Measurements from ENCODE around the gene MRPS16. TPM values are rescaled to one million over a fixed set of nuclear protein-coding genes. Genes with fewer than 3 reads are reported as not detected.

Gene MRPS16
- total RNA-seq, 1 donor from 2014 or later: 106 TPM

GRCh38 chr10:73281097-73281496 is 28.7 kb upstream of the MRPS16 start:
- H3K27me3 Mint-ChIP-seq (ENCODE audit: low read depth): no peaks in the 10 kb centered on the region
- no peak overlapping the region for H3K4me3 Mint-ChIP-seq
- no peaks in the 10 kb centered on the region for H3K36me3 Mint-ChIP-seq (ENCODE audit: low read depth)
- no peaks in the 10 kb centered on the region for H3K4me1 Mint-ChIP-seq
- DNase-seq (ENCODE audit: low read depth, low spot score): no peak
- TF ChIP-seq CTCF (conservative IDR thresholded peaks at IDR 0.05): no peak
- no peaks in the 10 kb centered on the region for H3K9me3 Mint-ChIP-seq
- no peak overlapping the region for H3K27ac Mint-ChIP-seq (ENCODE audit: unreplicated experiment)

GRCh38 chr10:73264423-73264822 is 12.0 kb upstream of the MRPS16 start:
- H3K9me3 Mint-ChIP-seq: no peaks in the 10 kb centered on the region
- no peaks in the 10 kb centered on the region for H3K4me1 Mint-ChIP-seq
- TF ChIP-seq CTCF (conservative IDR thresholded peaks at IDR 0.05): no peak
- no peak overlapping the region for H3K27ac Mint-ChIP-seq (ENCODE audit: unreplicated experiment)
- no peak overlapping the region for H3K4me3 Mint-ChIP-seq
- H3K27me3 Mint-ChIP-seq (ENCODE audit: low read depth): peaks cover 13% of the 10 kb centered on the region
- H3K36me3 Mint-ChIP-seq (ENCODE audit: low read depth): no peaks in the 10 kb centered on the region
- no peak for DNase-seq (ENCODE audit: low read depth, low spot score)

- peaks cover 13% of the 10 kb centered on the region for H3K27me3 Mint-ChIP-seq (ENCODE audit: low read depth)
- peaks cover 2% of the 10 kb centered on the region for H3K36me3 Mint-ChIP-seq (ENCODE audit: low read depth)
- H3K9me3 Mint-ChIP-seq: peaks cover 2% of the 10 kb centered on the region
- H3K4me1 Mint-ChIP-seq: no peaks in the 10 kb centered on the region
- no peak for DNase-seq (ENCODE audit: low read depth, low spot score)
- H3K27ac Mint-ChIP-seq (ENCODE audit: unreplicated experiment): no peak overlapping the region
- no peak overlapping the region for H3K4me3 Mint-ChIP-seq
- peak; percentile 70 for TF ChIP-seq CTCF (conservative IDR thresholded peaks at IDR 0.05)
Observed at GRCh38 chr10:73263693-73264347, 11.4 kb upstream of the MRPS16 start.

- Mint-ChIP-seq H3K9me3 (peaks cover 3% of the 10 kb centered on the region), H3K36me3 (ENCODE audit: low read depth) (peaks cover 2% of the 10 kb centered on the region), H3K27me3 (ENCODE audit: low read depth) (peaks cover 13% of the 10 kb centered on the region), H3K4me1 (no peaks in the 10 kb centered on the region), H3K4me3 (no peak overlapping the region), H3K27ac (ENCODE audit: unreplicated experiment) (no peak overlapping the region)
- no peak for TF ChIP-seq CTCF (conservative IDR thresholded peaks at IDR 0.05)
- no peak for DNase-seq (ENCODE audit: low read depth, low spot score)
Observed at GRCh38 chr10:73262880-73263555, 10.6 kb upstream of the MRPS16 start.

- peaks cover 3% of the 10 kb centered on the region for H3K9me3 Mint-ChIP-seq
- no peak overlapping the region for H3K27ac Mint-ChIP-seq (ENCODE audit: unreplicated experiment)
- TF ChIP-seq CTCF (conservative IDR thresholded peaks at IDR 0.05): no peak
- H3K36me3 Mint-ChIP-seq (ENCODE audit: low read depth): peaks cover 2% of the 10 kb centered on the region
- no peak for DNase-seq (ENCODE audit: low read depth, low spot score)
- H3K4me1 Mint-ChIP-seq: no peaks in the 10 kb centered on the region
- H3K4me3 Mint-ChIP-seq: no peak overlapping the region
- peaks cover 8% of the 10 kb centered on the region for H3K27me3 Mint-ChIP-seq (ENCODE audit: low read depth)
Observed at GRCh38 chr10:73262105-73262730, 9.8 kb upstream of the MRPS16 start.

Data from neural crest cell (in vitro differentiated cells).